Spleen (tissue), 11 donors: ENCODE results near the gene SLC12A3. TPM values are rescaled to one million over a fixed set of nuclear protein-coding genes. Genes with fewer than 3 reads are reported as not detected.

ENCODE experiments used
- DNase-seq: peaks from one replicate; pipeline ENCODE4 v3.0.0-alpha.2; 2020
- H3K27ac ChIP-seq, 8 donors: fragments of 200-600 bp; sonication (generic) in 7 of 8; 1 replicate in 4 of 8; 2 replicates in 4 of 8; pipeline versions ENCODE4 v1.5.0 to v1.8.0; 2016 to 2021; ENCODE audit warnings: inconsistent platforms in 4 of 8, mild to moderate bottlenecking in 4 of 8, moderate library complexity in 1 of 8
- H3K27me3 ChIP-seq, 7 donors: fragments of 200-600 bp; sonication (generic) in 6 of 7; replicated peaks in 1 of 7; 1 replicate in 4 of 7; 2 replicates in 3 of 7; pipeline versions ENCODE4 v1.5.0 to v1.8.0; 2016 to 2021; ENCODE audit warnings: inconsistent platforms in 3 of 7, mild to moderate bottlenecking in 1 of 7
- H3K36me3 ChIP-seq, 6 donors: fragments of 200-600 bp; sonication (generic) in 5 of 6; 1 replicate in 4 of 6; 2 replicates in 2 of 6; pipeline versions ENCODE4 v1.5.0 to v1.8.0; 2016 to 2021; ENCODE audit warnings: inconsistent platforms in 2 of 6
- H3K4me1 ChIP-seq, 6 donors: fragments of 200-600 bp; sonication (generic) in 5 of 6; 1 replicate in 3 of 6; 2 replicates in 3 of 6; pipeline versions ENCODE4 v1.5.0 to v1.8.0; 2016 to 2021; ENCODE audit warnings: inconsistent platforms in 3 of 6
- H3K4me3 ChIP-seq, 8 donors: fragments of 200-600 bp; sonication (generic) in 7 of 8; 1 replicate in 4 of 8; 2 replicates in 4 of 8; pipeline versions ENCODE4 v1.5.0 to v1.8.0; 2016 to 2021; ENCODE audit warnings: inconsistent platforms in 4 of 8, mild to moderate bottlenecking in 4 of 8, moderate library complexity in 2 of 8
- H3K9me3 ChIP-seq, 8 donors: fragments of 200-600 bp; sonication (generic) in 7 of 8; 1 replicate in 4 of 8; 2 replicates in 4 of 8; pipeline versions ENCODE4 v1.5.0 to v1.8.0; 2016 to 2021; ENCODE audit warnings: inconsistent platforms in 4 of 8
- POLR2A ChIP-seq, 3 donors: fragments of 450-650 bp; IDR thresholded peaks; one replicate each; pipeline ENCODE4 v1.5.1; 2017; ENCODE audit warnings: antibody characterized with exemption in 3 of 3, mild to moderate bottlenecking in 1 of 3
- POLR2AphosphoS5 ChIP-seq, 3 donors: sonication (generic); formaldehyde crosslinking; IDR thresholded peaks; one replicate each; pipeline ENCODE4 v1.5.1; 2017; ENCODE audit warnings: antibody characterized with exemption in 3 of 3
- WGBS, 5 donors: extraction: QIAGEN DNeasy Blood & Tissue Kit in 3 of 5; methylation state at CpG; one replicate each; pipeline versions ENCODE4 v1.1.5 to v1.1.7; 2013 to 2018; 5-methylcytosine and 5-hydroxymethylcytosine counted together
- intact Hi-C: fragments of 100-400 bp; cut with DNase I; formaldehyde crosslinking; loops from one replicate; pipeline ENCODE4 v1.15.0; 2023; ENCODE audit warnings: low total_unique reads
- microRNA-seq, 3 donors: library from miRNA; unstranded; fragments of <30 nt; microRNA quantifications; one replicate each; pipeline versions ENCODE4 to v1.1.0, GENCODE V29; 2019 to 2020
- polyA plus RNA-seq, 3 donors: library from polyadenylated mRNA; stranded (reverse); fragments of 200-250 nt; gene quantifications; one replicate each; pipeline ENCODE4 v1.2.1, GENCODE V29; 2013
- small RNA-seq, 4 donors: library from RNA; depleted of rRNA; stranded (forward); fragments of <200 nt; gene quantifications; one replicate each; pipeline ENCODE3, GENCODE V24; 2016
- total RNA-seq, 7 donors: library from RNA; depleted of rRNA in 3 of 7; stranded (reverse); fragments of >200 nt in 3 of 7; fragmentation: NEBNext Ultra II Directional in 4 of 7; extraction: Animal tissue kit (Norgen Biotek cat#: 25700) in 4 of 7; gene quantifications; one replicate each; pipeline versions ENCODE4 v1.1.0 to v1.2.1, GENCODE V29; 2016 to 2021
- TF ChIP-seq, protein P1 (sequence below), 11 experiments: fragments of 200-600 bp in 7 of 11; fragments of 450-650 bp in 4 of 11; sonication (generic) in 4 of 11; IDR thresholded peaks in 8 of 11; conservative IDR thresholded peaks in 3 of 11; 1 replicate in 7 of 11; 2 replicates in 4 of 11; pipeline versions ENCODE4 v1.4.0 to v1.8.0; 2016 to 2021; ENCODE audit warnings: antibody characterized with exemption in 11 of 11, inconsistent platforms in 4 of 11, mild to moderate bottlenecking in 1 of 11
- donor health status: healthy with polysubstance abuse.
- donor health status: DM: no; HTN: no; CAD: no; lungs with moderate emphysema.
- donor health status: DM: no; HTN: no; CAD: no.
- donor health status: Bipolar disorder and iron deficiency.
- donor health status: healthy.
- donor health status: DM: no; HTN: no; CAD: no.
- donor health status: DM: yes; HTN: yes; CAD: no.

The SLC12A3 gene
- total and polyA plus RNA-seq, 10 donors = 0.42 to 2.6 (median 1.1) TPM

DNA sequence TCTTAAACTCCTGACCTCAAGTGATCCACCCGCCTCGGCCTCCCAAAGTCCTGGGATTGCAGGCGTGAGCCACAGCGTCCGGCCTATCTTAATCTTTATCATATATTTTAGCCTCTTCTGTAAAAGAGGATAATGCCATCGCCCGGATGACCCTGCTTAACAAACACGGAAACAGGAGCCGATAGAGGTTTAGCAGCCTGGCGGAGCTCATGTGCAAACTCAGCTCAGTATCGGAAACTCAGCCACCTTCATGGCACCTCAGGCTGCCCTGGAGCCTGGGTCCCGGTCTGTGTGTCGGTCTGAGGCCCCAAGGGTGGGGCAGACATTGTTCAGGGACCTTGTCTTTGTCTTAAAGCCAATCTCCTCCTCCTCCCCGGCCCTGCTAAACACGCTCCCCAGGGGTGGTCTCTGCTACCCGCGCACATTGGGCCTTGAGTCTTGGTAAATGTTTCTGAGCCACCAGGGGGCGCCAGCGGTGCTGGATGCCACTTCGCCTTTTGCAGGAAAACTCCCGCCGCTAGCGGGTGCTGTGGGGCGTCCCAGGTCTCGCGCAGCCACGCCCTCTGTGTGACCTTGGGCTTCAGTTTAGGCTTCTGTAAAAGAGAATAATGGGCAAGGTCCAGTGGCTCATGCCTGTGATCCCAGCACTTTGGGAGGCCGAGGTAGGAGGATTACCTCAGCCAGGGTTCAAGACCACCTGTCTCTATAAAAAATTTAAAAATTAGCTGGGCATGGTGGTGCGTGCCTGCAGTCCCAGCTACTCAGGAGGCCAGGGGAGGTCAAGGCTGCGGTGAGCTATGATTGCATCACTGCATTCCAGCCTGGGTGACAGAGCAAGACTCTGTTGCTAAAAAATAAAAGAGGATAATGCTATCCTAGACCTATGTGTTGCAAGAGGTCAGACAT is 99.5 kb downstream of the SLC12A3 start:
- Histone ChIP-seq H3K27me3 (no peaks in the 10 kb centered on the region), H3K36me3 (no peaks in the 10 kb centered on the region), H3K4me1 (peaks cover 25 to 82% (median 59%) of the 10 kb centered on the region in 6 donors), H3K27ac (peak overlapping the region; percentile 39 to 77 (median 54)), H3K9me3 (no peaks in the 10 kb centered on the region), H3K4me3 (peak overlapping the region in 1 of 8 donors; percentile 7)
- peak; percentile 99 for DNase-seq
- WGBS, 5 donors = 33 to 41% (median 38%) methylated on average over 29 to 30 of the region's 30 CpGs
- intact Hi-C loops = loop anchor here (10.0 kb wide), 2 partner anchors 80 to 210 kb away; no protein-coding TSS in a partner anchor
- TF ChIP-seq POLR2AphosphoS5 (IDR thresholded peaks at IDR 0.05) (peak; percentile 84 to 88 (median 85)), POLR2A (IDR thresholded peaks at IDR 0.05) (no peak)
- TF ChIP-seq, protein P1, sequence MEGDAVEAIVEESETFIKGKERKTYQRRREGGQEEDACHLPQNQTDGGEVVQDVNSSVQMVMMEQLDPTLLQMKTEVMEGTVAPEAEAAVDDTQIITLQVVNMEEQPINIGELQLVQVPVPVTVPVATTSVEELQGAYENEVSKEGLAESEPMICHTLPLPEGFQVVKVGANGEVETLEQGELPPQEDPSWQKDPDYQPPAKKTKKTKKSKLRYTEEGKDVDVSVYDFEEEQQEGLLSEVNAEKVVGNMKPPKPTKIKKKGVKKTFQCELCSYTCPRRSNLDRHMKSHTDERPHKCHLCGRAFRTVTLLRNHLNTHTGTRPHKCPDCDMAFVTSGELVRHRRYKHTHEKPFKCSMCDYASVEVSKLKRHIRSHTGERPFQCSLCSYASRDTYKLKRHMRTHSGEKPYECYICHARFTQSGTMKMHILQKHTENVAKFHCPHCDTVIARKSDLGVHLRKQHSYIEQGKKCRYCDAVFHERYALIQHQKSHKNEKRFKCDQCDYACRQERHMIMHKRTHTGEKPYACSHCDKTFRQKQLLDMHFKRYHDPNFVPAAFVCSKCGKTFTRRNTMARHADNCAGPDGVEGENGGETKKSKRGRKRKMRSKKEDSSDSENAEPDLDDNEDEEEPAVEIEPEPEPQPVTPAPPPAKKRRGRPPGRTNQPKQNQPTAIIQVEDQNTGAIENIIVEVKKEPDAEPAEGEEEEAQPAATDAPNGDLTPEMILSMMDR (IDR thresholded peaks at IDR 0.05 in 8 of 11, conservative IDR thresholded peaks at IDR 0.05 in 3 of 11) = peak; percentile 95 to 99 (median 98)

Small RNAs within 50 kb of the gene (microRNA-seq; reads per million reads assigned to microRNA genes)
- gene MIR138-2 = 44.4 to 202 (median 68.1) reads per million in 3 donors
- 0 reads per million in 3 donors for gene MIR6863

Small RNAs within 50 kb of the gene (small RNA-seq; reads per million reads assigned to genes)
- gene MIR138-2 = 0.06 to 0.21 (median 0.11) reads per million in 4 donors

Other genes starting within 250 kb of the SLC12A3 start
- gene MT1E, start 239.4 kb upstream of the SLC12A3 start, total RNA-seq = 10 to 100 TPM in 6 of 7 donors, 1 to 10 TPM in 1; 2.5 to 49.6 (median 19.7) TPM
- gene MT1E, start 239.4 kb upstream of the SLC12A3 start, polyA plus RNA-seq = 10 to 100 TPM; 21.0 to 34.0 (median 33.0) TPM
- gene MT1M, start 232.5 kb upstream of the SLC12A3 start, total RNA-seq = 1 to 10 TPM in 6 of 7 donors, under 1 TPM in 1; 0.44 to 6.1 (median 3.5) TPM
- 10 to 100 TPM in 1 of 3 donors, 1 to 10 TPM in 1, under 1 TPM in 1; 0.93 to 11.8 (median 7.6) TPM for gene MT1M, start 232.5 kb upstream of the SLC12A3 start, polyA plus RNA-seq
- 10 to 100 TPM in 1 of 7 donors, 1 to 10 TPM in 2, not detected in 4; 1.5 to 27.3 (median 1.5) TPM for gene MT1A, start 226.5 kb upstream of the SLC12A3 start, total RNA-seq
- gene MT1A, start 226.5 kb upstream of the SLC12A3 start, polyA plus RNA-seq = 10 to 100 TPM in 1 of 3 donors, 1 to 10 TPM in 2; 1.1 to 14.2 (median 8.5) TPM
- not detected for gene MT1B, start 213.3 kb upstream of the SLC12A3 start, total RNA-seq
- gene MT1B, start 213.3 kb upstream of the SLC12A3 start, polyA plus RNA-seq = not detected
- gene MT1F, start 207.2 kb upstream of the SLC12A3 start, total RNA-seq = 10 to 100 TPM in 6 of 7 donors, 1 to 10 TPM in 1; 6.4 to 21.0 (median 13.6) TPM
- 10 to 100 TPM; 16.6 to 20.1 (median 19.4) TPM for gene MT1F, start 207.2 kb upstream of the SLC12A3 start, polyA plus RNA-seq
- 1 to 10 TPM in 2 of 7 donors, not detected in 5; 1.1 to 3.9 TPM for gene MT1G, start 197.1 kb upstream of the SLC12A3 start, total RNA-seq
- gene MT1G, start 197.1 kb upstream of the SLC12A3 start, polyA plus RNA-seq = 10 to 100 TPM in 2 of 3 donors, 1 to 10 TPM in 1; 3.2 to 12.2 (median 12.1) TPM
- gene MT1H, start 195.4 kb upstream of the SLC12A3 start, total RNA-seq = not detected
- 1 to 10 TPM in 1 of 3 donors, under 1 TPM in 2; 0.54 to 1.1 (median 0.96) TPM for gene MT1H, start 195.4 kb upstream of the SLC12A3 start, polyA plus RNA-seq
- 10 to 100 TPM; 13.0 to 28.7 (median 19.4) TPM for gene MT1X, start 182.7 kb upstream of the SLC12A3 start, total RNA-seq
- gene MT1X, start 182.7 kb upstream of the SLC12A3 start, polyA plus RNA-seq = 100 to 1,000 TPM in 1 of 3 donors, 10 to 100 TPM in 2; 36.1 to 113 (median 44.4) TPM
- 100 to 1,000 TPM in 1 of 7 donors, 10 to 100 TPM in 6; 29.2 to 102 (median 69.2) TPM for gene NUP93, start 135.1 kb upstream of the SLC12A3 start, total RNA-seq
- gene NUP93, start 135.1 kb upstream of the SLC12A3 start, polyA plus RNA-seq = 10 to 100 TPM; 41.1 to 58.3 (median 55.0) TPM
- 100 to 1,000 TPM; 162 to 370 (median 205) TPM for gene HERPUD1, start 66.9 kb downstream of the SLC12A3 start, total RNA-seq
- gene HERPUD1, start 66.9 kb downstream of the SLC12A3 start, polyA plus RNA-seq = 100 to 1,000 TPM in 1 of 3 donors, 10 to 100 TPM in 2; 84.1 to 105 (median 92.5) TPM
- 10 to 100 TPM; 15.4 to 73.8 (median 34.5) TPM for gene CETP, start 96.7 kb downstream of the SLC12A3 start, total RNA-seq
- gene CETP, start 96.7 kb downstream of the SLC12A3 start, polyA plus RNA-seq = 10 to 100 TPM in 1 of 3 donors, 1 to 10 TPM in 2; 7.6 to 13.8 (median 9.8) TPM
- gene NLRC5, start 124.3 kb downstream of the SLC12A3 start, total RNA-seq = 100 to 1,000 TPM; 206 to 401 (median 237) TPM
- gene NLRC5, start 124.3 kb downstream of the SLC12A3 start, polyA plus RNA-seq = 100 to 1,000 TPM in 2 of 3 donors, 10 to 100 TPM in 1; 52.0 to 175 (median 161) TPM
- 10 to 100 TPM; 25.2 to 46.5 (median 34.8) TPM for gene CPNE2, start 227.4 kb downstream of the SLC12A3 start, total RNA-seq
- 10 to 100 TPM; 13.3 to 29.0 (median 21.7) TPM for gene CPNE2, start 227.4 kb downstream of the SLC12A3 start, polyA plus RNA-seq